ENCODE results near the gene MBOAT1. TPM values are rescaled to one million over a fixed set of nuclear protein-coding genes. Genes with fewer than 3 reads are reported as not detected.

Gene MBOAT1
- total and polyA plus RNA-seq, 11 donors = 2.1 to 14.4 (median 3.3) TPM

- Histone ChIP-seq H3K27me3 (no peaks in the 10 kb centered on the region), H3K36me3 (no peaks in the 10 kb centered on the region), H3K9me3 (peaks cover 0 to 22% (median 3%) of the 10 kb centered on the region in 12 donors), H3K27ac (no peak overlapping the region), H3K4me1 (no peaks in the 10 kb centered on the region), H3K4me3 (no peak overlapping the region)
- ATAC-seq = no peak
- DNase-seq = no peak
- intact Hi-C loops (cut with DNase I) = no loop called here
- TF ChIP-seq CTCF (IDR thresholded peaks at IDR 0.05) = no peak
- no peak for TF ChIP-seq POLR2A (IDR thresholded peaks at IDR 0.05)
Measured at GRCh38 chr6:20086992-20087391, 125.3 kb downstream of the MBOAT1 start.

- no peak for DNase-seq
- 85 to 96% (median 90%) methylated on average over 2 of the region's 2 CpGs for WGBS, 4 donors
- TF ChIP-seq CTCF (IDR thresholded peaks at IDR 0.05) = no peak
- TF ChIP-seq POLR2A (IDR thresholded peaks at IDR 0.05) = no peak
- Histone ChIP-seq H3K4me1 (no peaks in the 10 kb centered on the region), H3K27me3 (no peaks in the 10 kb centered on the region), H3K9me3 (peaks cover 0 to 22% (median 3%) of the 10 kb centered on the region in 12 donors), H3K4me3 (no peak overlapping the region), H3K27ac (no peak overlapping the region), H3K36me3 (no peaks in the 10 kb centered on the region)
- ATAC-seq = no peak
- intact Hi-C loops (cut with DNase I) = no loop called here
Measured at GRCh38 chr6:20085817-20086216, 126.5 kb downstream of the MBOAT1 start.

- DNase-seq (no peak), ATAC-seq (no peak)
- Histone ChIP-seq H3K27me3 (no peaks in the 10 kb centered on the region), H3K4me3 (no peak overlapping the region), H3K9me3 (peaks cover 0 to 26% (median 5%) of the 10 kb centered on the region in 12 donors), H3K4me1 (no peaks in the 10 kb centered on the region), H3K36me3 (no peaks in the 10 kb centered on the region), H3K27ac (peak overlapping the region in 1 of 12 donors; percentile 44)
- intact Hi-C loops (cut with DNase I) = no loop called here
- TF ChIP-seq CTCF (IDR thresholded peaks at IDR 0.05) = no peak
- no peak for TF ChIP-seq POLR2A (IDR thresholded peaks at IDR 0.05)
Measured at GRCh38 chr6:20084411-20084810, 127.9 kb downstream of the MBOAT1 start.

GRCh38 chr6:20071998-20072397, 140.3 kb downstream of the MBOAT1 start:
- H3K27me3 ChIP-seq = no peaks in the 10 kb centered on the region
- 88 to 94% (median 92%) methylated on average over 6 of the region's 6 CpGs for WGBS, 4 donors
- intact Hi-C loops (cut with DNase I) = no loop called here
- H3K4me3 ChIP-seq = no peak overlapping the region
- ATAC-seq (no peak), DNase-seq (no peak)
- peaks cover 0 to 29% (median 3%) of the 10 kb centered on the region in 12 donors for H3K9me3 ChIP-seq
- no peak overlapping the region for H3K27ac ChIP-seq
- TF ChIP-seq CTCF (IDR thresholded peaks at IDR 0.05) (no peak), POLR2A (IDR thresholded peaks at IDR 0.05) (no peak)
- H3K36me3 ChIP-seq = no peaks in the 10 kb centered on the region
- H3K4me1 ChIP-seq = no peaks in the 10 kb centered on the region
